Adipose tissue (tissue), 3 donors: ENCODE measurements around the gene PEAK1. TPM values are rescaled to one million over a fixed set of nuclear protein-coding genes. Genes with fewer than 3 reads are reported as not detected.

Experiments
- H3K27ac ChIP-seq: one replicate; pipeline ENCODE4 v1.5.1; 2013; ENCODE audit warnings: low read depth, low read length
- WGBS, 3 donors: extraction: QIAGEN DNeasy Blood & Tissue Kit; methylation state at CpG; one replicate each; pipeline ENCODE4 v1.1.7; 2013; 5-methylcytosine and 5-hydroxymethylcytosine counted together
- polyA plus RNA-seq, 3 donors: library from polyadenylated mRNA; stranded (reverse); fragments of 200-250 nt; gene quantifications; one replicate each; pipeline ENCODE4 v1.2.3, GENCODE V29; 2013
- donor health status: healthy with polysubstance abuse.
- donor health status: Bipolar disorder and iron deficiency.
- donor health status: healthy.

The PEAK1 gene
- polyA plus RNA-seq, 3 donors, result 2.3 to 9.5 (median 4.9) TPM

DNA sequence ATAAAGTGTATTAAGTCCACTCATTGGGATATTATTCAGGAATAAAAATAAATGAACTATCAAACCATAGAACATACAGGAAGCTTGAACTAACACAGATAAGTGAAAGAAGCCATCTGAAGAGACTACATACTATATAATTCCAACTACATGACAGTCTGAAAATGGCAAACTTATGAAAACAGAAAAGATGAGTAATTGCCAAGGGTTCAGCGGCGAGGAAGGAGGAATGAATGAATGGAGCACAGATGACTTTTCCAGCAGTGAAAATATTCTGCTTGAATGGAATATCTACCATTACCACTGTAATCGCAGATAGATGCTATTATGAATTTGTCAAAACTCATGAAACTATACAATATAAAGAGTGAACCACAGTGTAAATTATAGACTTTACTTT, 79.7 kb downstream of the PEAK1 start:
- H3K27ac ChIP-seq, result no peak overlapping the region
- WGBS, 3 donors, result 95 to 97% (median 97%) methylated on average over 3 of the region's 3 CpGs

DNA sequence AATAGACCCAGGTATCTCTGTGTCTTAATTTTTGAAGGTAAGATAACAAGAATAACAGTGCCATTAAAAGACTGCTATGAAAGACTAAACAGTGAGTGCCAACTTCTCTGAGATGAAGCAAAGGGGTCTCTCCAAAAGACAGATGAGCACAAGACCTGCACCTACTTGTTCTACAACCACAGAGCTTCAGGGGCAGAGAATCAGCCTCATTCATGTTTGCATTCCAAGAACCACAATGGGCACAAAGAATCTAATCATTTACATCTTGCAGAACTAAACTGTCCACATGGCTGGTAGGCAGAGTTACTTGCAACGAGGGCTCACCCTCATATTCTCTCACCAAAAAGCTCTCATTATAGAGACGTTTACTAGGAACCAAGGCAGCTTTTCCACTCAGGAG, 83.9 kb downstream of the PEAK1 start:
- no peak overlapping the region for H3K27ac ChIP-seq
- WGBS, 3 donors, result 94 to 97% (median 95%) methylated on average over 2 of the region's 2 CpGs

DNA sequence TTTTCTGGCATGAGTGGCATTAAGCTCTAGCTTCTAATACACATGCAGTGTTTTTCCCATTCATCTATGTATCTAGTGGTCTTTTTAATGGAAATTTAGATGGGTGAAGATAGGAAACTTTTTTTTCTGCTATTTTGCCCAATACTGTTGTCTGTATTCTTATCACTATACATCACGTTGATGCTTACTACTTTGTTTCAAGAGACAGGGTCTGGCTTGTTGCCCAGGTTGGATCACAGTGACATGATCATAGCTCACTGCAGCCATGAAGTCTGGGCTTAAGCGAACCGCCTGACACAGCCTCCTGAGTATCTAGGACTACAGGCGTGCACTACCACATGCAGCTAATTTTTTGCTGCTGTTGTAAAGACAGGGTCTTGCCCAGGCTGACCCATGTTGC, 84.6 kb downstream of the PEAK1 start:
- WGBS, 3 donors, result 59 to 75% (median 66%) methylated on average over 4 of the region's 4 CpGs

DNA sequence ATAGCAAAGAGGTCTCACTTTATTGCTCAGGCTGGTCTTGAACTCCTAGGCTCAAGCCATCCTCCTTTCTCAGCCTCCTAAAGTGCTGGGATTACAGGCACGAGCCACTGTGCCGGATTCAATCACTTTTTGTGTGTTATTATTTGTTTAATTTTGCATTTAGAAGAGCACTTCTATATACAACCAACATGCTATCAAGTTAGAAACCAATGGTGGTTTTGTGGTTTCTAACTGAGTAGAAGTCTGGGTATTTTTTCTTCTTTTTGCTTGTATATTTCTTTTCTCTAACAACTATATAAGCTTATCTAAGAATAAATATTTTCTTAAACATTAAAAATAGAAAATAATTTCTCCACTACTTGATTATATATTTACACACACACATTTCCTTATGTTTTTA, 86.7 kb downstream of the PEAK1 start:
- WGBS, 3 donors, result 89 to 100% (median 96%) methylated on average over 2 of the region's 2 CpGs
- no peak overlapping the region for H3K27ac ChIP-seq

More for the DNA sequence above, 84.6 kb downstream of the PEAK1 start:
- no peak overlapping the region for H3K27ac ChIP-seq

DNA sequence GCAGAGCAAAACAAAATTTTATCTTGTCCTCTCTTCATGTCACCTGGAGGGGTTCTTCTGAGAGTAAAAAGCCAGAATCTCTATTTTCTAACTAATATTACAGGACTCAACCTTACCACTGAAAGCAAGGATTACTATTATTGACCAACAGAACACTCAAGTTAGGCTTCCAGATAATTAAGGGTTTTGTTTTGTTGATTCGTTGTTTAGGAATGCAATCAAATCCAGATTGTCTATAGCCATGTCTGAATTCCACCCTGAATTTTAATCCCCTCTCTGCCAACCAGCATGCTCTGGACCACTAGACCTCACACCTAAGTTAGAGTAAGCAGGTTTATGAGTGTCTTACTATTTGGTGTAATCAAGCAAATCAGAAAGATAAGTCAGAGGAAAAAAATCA, 90.7 kb downstream of the PEAK1 start:
- WGBS, 3 donors, result 63 to 82% (median 81%) methylated on average over 1 of the region's 1 CpG
- H3K27ac ChIP-seq, result no peak overlapping the region

DNA sequence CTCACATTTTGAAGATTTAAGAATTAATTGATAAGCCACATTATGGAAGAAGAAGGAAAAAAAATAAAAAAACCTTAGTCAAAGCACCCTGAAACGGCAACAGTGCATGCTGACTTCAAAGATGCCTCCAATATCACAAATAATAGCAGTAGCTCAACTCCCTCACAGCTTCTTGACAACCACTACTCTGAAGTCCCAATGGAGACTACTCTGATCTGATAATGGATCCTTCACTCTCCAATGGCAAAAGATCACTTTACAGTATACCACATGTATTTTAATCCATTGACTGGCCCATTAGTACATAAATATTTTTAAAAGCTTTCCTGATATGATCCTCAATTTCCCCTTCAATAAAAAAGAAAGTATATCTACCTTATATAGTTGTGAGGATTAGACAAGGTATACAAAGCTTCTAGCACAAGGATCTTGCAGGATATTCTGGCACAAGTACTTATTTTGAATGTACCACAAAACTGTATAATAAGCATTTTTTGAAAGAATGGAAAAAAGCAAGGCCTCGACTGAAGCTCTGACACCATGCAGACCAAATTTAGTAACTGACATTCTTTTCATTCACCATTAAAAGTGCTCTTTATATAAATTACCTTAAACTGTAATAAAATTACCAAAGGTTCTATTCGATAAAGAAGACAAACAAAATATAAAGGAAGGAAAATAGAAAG, 91.9 kb downstream of the PEAK1 start:
- no peak overlapping the region for H3K27ac ChIP-seq
- 77 to 88% (median 87%) methylated on average over 3 of the region's 3 CpGs for WGBS, 3 donors

DNA sequence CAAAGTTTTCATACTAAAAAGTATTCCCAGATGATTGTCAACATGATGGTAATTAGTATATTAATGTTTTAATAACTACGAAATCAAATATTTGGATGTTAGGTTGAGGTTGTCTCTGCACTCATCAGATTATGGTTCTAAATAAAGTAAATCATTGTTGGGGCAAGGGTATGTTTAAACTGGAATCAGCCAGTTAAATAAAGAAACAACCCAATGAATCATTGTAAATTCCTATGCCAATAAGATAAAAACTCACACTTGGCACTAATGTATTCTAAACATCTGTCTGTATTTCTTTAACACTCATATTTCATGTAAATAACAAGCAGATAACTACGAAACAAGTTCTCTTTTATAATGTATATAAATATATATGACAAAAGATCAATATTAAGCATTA, 92.7 kb downstream of the PEAK1 start:
- WGBS, 3 donors, result 34 to 89% (median 89%) methylated on average over 2 of the region's 2 CpGs
- H3K27ac ChIP-seq, result no peak overlapping the region

DNA sequence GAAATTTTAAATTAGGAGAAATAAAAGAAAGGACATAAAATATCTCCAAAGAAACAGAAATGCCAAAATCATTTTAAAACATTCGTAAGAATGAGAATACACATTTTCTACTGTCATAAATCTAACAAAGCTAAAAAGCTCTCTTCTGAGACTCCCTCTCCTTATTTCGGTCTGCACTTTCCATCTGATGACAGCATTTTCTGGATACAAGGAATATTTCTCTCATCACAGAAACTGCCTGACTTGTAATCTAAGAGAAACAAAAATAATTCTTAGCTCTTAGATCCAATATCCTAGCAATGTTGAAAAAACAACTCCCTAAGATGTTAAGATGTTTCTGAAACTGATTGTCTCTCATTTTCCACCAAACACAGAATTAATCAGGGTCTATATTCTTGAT, 93.5 kb downstream of the PEAK1 start:
- H3K27ac ChIP-seq, result no peak overlapping the region
- 64 to 90% (median 70%) methylated on average over 2 of the region's 2 CpGs for WGBS, 3 donors

DNA sequence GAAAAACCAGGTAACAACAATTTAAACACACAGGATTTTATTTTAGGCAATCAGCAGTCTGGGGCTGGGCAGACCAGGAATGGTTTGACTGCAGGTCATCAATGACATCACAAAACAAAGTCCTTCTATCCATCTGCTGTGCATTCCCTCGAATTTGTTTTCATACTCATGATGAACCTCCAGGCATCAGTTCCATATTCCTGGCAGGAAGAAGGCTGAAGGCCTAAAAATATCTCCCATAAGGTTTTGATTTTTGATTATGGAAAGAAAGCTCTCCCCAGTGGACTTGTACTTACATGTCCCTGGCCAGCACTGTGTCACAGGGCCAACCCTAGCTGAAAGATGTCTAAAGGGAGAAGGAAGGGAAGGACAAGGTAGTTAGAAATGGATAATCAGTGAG, 107.4 kb downstream of the PEAK1 start:
- H3K27ac ChIP-seq, result no peak overlapping the region
- 32 to 68% (median 67%) methylated on average over 1 of the region's 1 CpG for WGBS, 3 donors

DNA sequence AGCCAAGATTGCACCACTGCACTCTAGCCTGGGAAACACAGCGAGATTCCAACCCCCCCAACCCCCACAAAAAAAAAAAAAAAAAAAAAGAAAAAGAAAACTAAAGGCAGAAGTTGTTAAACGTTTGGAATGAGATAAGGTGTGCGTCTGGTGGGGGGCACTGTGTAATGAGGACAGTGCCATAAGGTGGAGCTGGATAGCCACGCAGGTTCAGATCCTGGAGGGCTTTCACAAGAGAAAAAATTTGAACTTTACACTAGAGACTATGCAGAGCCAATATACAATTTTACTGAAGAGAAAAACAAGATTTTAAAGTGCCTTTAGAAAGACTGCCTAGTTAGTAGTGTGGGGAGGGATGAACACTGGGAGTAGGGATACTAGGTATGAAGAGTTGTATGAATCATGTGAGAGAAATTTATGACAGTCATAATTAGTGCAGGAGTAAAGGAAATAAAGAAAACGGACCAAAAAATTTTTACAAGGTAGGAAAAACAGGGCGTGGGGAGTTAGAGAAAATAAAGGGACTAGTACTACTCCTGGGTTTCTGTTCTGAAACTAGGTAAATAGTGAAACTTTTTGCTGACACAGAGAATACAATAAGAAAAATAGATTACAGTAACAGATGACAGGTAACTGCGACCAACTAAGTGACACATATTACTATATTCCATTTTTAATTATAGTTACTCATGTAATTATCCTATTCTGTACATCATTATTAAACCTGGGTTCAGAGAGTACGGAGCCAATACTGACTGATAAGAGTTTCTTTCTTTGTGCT, 108.1 kb downstream of the PEAK1 start:
- H3K27ac ChIP-seq, result no peak overlapping the region
- 87 to 90% (median 89%) methylated on average over 8 of the region's 8 CpGs for WGBS, 3 donors

DNA sequence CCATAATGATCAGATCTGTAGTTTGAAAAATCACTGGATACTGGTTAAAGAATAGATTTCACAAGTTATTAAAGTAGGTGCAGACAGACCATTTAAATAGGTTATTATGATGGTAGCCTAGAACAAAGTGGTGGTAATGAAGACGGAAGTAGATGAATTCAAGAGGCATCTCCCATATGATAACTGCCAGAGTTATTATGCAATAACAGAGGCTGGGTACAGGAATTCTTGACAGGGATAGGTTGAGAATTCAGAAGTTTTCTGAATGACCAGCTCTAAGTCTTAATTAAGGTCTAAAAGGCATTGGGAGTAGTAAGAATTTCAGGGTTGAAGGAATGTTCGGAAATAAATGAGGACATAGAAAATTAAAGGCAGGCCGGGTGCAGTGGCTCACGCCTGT, 108.9 kb downstream of the PEAK1 start:
- no peak overlapping the region for H3K27ac ChIP-seq
- WGBS, 3 donors, result 94 to 98% (median 97%) methylated on average over 4 of the region's 4 CpGs

DNA sequence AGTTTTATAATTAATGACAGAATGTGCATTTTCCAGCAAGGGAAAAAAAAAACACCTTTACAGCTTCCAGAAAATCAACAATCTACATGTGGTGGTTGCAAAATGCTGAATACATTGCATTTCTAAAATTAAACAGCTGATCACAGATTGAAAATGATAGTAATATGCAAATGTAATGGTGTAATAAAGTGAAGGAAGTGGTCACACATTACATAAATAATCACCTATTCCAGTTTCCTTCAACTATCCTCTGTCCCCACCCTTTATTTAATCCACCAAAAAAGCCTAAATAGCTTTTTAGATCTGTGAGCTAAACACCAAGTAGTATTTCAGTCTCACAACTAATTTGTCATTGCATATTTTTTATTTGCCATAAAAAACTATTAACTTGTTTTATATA, 110.5 kb downstream of the PEAK1 start:
- no peak overlapping the region for H3K27ac ChIP-seq

DNA sequence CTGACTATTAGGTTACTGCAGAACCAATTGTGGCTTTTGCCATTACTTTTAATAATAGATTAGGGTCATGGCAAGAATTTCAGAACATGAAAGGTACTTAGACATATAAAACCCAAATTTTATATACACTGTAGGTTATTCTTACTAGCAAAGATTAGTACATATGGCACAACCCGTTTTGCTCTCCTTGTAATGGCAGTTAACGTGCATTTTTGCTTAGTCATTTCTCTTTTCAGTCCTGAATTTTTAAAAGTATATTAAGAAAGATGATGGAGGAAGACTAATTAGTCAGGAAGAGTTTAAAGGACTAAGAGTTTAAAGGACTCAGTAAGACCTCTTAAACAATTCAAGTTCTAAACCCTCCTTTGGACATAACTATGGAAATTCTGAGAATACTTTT, 114.0 kb downstream of the PEAK1 start:
- 64 to 93% (median 66%) methylated on average over 2 of the region's 2 CpGs for WGBS, 3 donors
- H3K27ac ChIP-seq, result no peak overlapping the region

DNA sequence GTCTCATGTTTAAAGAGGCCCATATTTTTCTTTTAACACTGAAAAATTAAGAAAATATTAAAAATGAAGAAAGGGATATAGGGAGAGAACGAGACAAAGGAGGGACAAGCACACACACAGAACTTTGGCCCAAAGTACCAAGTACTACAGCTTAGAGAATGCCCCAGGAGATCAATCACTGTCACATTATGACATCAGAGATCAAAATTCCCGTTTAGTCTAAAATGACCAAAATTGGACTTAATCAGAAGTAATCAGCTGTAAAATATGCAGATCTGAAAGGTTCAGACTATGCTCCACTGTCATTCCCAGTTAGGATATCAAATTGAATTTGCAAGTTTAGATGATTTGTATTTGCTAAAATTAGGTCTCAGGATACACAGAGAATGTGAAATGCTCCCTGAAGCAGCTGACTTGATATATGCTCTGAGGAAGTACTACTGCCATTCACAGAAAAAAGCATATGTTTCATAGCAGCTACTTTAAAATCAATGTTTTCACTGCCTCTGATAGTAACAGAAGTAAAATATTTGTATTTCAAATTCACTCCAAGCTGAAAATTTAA, 123.0 kb downstream of the PEAK1 start:
- 68 to 75% (median 73%) methylated on average over 2 of the region's 2 CpGs for WGBS, 3 donors
- no peak overlapping the region for H3K27ac ChIP-seq

DNA sequence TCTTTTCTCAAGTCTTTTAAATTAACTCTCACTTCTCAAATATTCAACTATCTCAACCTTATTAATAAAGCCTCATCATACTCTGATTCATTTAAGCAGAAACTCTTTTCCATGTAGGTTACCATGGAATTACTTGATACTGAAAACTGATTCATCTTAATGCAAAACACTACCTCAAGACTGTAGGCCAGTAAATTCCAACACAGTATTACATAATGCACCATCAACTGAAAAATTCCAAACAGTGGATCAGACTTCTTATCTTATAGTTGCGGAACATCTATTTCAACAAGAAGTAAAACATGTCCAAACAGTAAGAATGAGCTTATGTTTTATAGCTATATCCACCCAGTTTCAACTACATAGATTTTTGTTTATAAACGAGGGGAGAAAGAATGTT, 124.5 kb downstream of the PEAK1 start:
- 71 to 88% (median 78%) methylated on average over 2 of the region's 2 CpGs for WGBS, 3 donors
- no peak overlapping the region for H3K27ac ChIP-seq

DNA sequence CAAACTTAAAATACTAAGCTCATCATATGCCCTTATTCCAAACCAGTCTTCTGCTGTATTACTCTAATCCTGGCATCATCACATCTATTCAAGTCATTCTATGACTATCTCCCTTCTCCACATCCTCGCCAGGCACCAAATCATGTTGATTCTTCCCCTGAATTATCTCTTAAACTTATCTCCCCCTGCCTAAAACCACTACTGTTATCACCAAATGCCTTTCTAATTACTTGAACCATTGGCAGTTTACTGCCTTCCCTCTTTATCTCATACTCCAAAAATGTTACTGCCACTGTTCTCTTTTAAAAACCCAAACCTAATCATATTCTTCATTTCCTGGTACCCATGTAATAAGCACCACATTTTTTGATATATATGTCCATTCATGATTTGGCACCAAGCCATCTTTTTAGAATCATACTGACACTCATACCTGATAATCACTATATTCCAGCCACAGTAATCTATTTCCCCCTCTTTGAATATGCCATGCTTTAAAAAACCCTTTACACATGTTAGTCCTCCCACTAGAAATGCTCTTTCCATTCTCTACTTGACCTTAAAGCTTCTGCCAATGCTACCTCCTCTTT, 126.8 kb downstream of the PEAK1 start:
- 79 to 100% (median 87%) methylated on average over 1 of the region's 1 CpG for WGBS, 3 donors
- no peak overlapping the region for H3K27ac ChIP-seq

DNA sequence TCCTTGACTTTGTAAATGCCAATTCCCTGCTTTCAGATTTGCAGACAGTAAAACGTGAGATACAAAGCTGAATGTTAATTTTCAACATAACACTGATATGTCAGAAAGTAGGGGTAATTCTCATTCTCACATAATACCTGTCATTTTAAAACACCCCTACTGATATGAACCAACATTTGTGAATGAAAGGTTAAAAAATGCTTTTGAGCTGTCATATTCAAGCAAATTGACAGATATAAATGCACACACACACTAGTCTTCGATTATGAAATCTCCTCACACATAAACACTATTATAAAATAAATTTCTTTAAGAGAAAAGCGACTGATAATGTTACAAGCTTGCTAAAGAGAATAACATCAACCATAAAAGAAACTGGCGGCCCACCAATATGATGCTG, 128.8 kb downstream of the PEAK1 start:
- H3K27ac ChIP-seq, result no peak overlapping the region

DNA sequence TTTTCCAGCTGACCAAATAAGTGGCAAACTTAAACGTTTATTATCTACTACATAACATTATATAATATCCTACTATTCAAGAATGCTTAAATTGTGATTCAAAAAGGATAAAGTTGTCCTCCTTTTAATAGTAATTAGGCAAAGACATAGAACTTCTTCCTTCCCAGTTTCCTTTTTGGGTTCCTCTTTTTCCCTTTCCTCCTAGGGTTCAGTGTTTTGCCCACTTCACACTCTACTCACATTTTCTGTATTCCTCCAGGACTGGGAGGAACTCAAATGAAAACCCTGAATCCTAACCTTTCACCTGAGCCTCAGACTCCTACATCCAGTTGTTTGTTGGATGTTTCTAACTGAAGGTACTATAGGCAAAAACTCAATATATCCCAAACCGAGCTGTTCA, 132.5 kb downstream of the PEAK1 start:
- H3K27ac ChIP-seq, result no peak overlapping the region
- WGBS, 3 donors, result 72 to 78% (median 77%) methylated on average over 2 of the region's 2 CpGs

More for the DNA sequence above, 128.8 kb downstream of the PEAK1 start:
- WGBS, 3 donors, result 91 to 96% (median 93%) methylated on average over 4 of the region's 4 CpGs
